H1 (cell line): ENCODE results near the gene PDZRN4. TPM values are rescaled to one million over a fixed set of nuclear protein-coding genes. Genes with fewer than 3 reads are reported as not detected.

ENCODE experiments used
- KDM4A ChIP-seq: IDR thresholded peaks from one replicate; pipeline ENCODE4 v1.7.1; 2012; ENCODE audit warnings: low read depth, mild to moderate bottlenecking, moderate library complexity, low read length, inconsistent platforms; ENCODE audit not compliant: severe bottlenecking
- polyA plus RNA-seq, 7 experiments: library from polyadenylated mRNA; depleted of rRNA in 3 of 7; stranded (reverse) in 5 of 7; unstranded in 2 of 7; fragments of >200 nt in 5 of 7; fragments of 200-250 nt in 2 of 7; gene quantifications; 1 replicate in 5 of 7; 2 replicates in 1 of 7; 4 replicates in 1 of 7; pipeline versions ENCODE4 v1.2.1 to v1.2.3, GENCODE V29; 2011 to 2013; ENCODE audit warnings: missing spikeins in 2 of 7, mixed read lengths in 2 of 7
- total RNA-seq: library from RNA; stranded (reverse); fragmentation: NEBNext Ultra II Directional; extraction: Animal tissue kit (Norgen Biotek cat#: 25700); gene quantifications from 2 replicates; pipeline ENCODE4 v1.2.1, GENCODE V29; 2021

The PDZRN4 gene
- total and polyA plus RNA-seq, 2 of the 8 experiments (the other 6 are each of a cell fraction or from before 2014, with no cell fraction given), result not detected

GRCh38 chr12:41552588-41552987 is 364.5 kb downstream of the PDZRN4 start (continued):
- no peak for TF ChIP-seq KDM4A
